Measurements from ENCODE around the gene PLCL1.

The PLCL1 gene

DNA sequence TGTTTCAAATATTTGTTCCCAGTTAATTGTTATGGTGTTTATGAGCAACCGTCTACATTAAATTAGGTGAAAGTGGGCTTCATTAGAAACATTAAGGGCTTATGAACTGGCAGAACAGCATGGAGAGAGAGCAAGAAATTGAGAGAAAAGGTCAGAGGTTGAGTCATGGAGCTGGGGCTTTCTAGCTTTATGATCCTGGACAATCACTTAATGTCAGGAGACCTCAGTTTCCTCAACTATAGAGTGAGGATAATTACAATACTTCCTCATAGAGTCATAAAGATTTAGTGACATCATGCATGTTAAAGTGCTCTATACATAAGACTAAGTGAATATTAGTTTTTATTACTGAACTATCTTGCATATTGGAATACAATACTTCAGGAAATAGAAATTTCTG, 83.9 kb downstream of the PLCL1 start:
- no peak for DNase-seq (ENCODE audit: low read depth in 3 of 3)

DNA sequence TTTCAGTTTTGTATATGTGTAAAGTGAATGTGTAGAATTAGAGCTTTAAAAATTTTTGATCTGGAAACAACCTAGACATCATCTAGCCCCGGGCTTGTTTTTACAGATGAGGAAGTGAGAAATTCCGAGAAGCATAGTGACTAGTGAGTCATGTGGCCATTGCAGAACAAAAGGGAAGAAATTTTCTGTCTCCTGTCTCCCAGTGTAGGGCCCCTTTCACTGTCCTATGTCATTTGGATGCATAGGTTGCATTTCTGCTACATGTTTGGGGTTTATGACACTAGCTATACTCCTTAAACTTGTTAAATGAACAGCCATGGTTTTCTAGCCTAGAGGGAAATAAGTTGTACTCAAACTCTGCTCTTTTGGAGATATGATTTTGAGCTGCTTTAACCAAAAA, 84.6 kb downstream of the PLCL1 start:
- peak in 1 of 3 experiments; percentile 27 for DNase-seq (ENCODE audit: low read depth in 3 of 3)

DNA sequence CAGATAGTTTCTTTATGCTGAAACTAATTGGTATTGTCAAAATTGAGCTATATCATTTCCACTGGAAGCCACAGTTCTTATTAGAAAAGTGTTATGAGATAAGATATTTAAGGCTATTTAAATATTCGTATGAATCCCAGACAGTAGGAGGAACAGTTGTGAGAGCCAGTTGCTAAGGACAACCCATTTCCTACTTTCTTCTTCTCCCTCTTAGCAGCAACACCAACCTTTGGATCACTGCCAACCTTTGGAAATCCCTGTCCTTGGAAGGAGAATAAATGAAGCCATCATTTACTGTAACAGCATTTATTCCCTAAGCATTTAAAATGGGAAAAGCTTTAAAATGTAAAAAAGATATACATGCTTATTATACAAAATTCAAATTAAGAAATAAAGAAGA, 85.8 kb downstream of the PLCL1 start:
- DNase-seq (ENCODE audit: low read depth in 3 of 3): no peak

DNA sequence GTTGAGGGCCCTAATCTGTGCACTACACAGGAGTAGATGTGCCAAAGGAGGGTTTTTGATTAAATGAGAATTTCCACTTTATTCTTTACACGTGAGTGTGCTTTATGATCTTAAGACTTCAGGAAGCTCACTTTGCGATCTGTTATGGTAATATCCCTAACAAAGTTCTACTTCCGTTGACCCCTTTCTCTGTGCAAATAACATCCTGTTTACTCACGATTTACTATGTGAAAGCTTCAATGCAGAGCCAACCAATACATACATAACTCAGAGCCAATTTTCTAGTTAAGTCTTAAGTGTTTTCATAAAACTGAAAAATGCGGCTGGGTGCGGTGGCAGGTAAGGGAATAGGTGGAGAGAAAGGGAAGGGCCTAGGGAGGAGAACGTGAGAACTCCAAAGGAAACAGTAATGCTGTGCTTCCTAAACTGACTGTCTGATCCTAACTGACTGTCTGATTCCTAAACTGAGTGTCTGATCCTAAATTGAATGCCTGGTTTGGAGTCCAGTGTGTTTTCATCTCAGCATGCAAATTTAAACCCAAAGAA, 87.6 kb downstream of the PLCL1 start:
- DNase-seq (ENCODE audit: low read depth in 3 of 3): no peak

- DNase-seq (ENCODE audit: low read depth in 3 of 3): no peak
Measured at GRCh38 chr2:197893403-197894177, 89.2 kb downstream of the PLCL1 start.

DNA sequence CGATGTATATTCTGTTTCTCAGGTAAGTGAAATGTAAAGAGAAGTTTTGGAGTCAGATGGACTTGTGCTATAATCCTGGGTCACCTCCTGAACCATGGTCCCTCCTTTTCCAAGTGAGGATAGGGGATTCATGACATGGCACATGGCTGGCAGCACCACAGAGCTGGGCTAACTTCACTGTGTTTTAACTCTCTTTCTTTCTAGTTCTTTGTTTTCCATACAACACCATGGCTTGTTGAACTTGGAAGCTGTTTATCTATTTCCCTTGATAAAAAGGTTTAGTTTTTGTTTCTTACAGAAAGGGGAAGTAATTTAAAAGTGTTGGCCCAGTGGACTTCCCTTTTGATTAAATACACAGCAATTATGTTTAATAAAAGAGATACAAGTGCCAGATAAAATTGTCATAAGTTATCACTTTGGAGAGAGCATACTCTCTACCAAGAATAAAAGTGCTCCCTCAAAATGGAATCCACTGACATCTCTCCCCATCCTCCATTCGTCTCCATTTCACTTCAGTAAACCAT, 90.4 kb downstream of the PLCL1 start:
- DNase-seq (ENCODE audit: low read depth in 3 of 3): no peak

GRCh38 chr2:197897960-197898678, 93.7 kb downstream of the PLCL1 start:
- no peak for DNase-seq (ENCODE audit: low read depth in 3 of 3)

DNA sequence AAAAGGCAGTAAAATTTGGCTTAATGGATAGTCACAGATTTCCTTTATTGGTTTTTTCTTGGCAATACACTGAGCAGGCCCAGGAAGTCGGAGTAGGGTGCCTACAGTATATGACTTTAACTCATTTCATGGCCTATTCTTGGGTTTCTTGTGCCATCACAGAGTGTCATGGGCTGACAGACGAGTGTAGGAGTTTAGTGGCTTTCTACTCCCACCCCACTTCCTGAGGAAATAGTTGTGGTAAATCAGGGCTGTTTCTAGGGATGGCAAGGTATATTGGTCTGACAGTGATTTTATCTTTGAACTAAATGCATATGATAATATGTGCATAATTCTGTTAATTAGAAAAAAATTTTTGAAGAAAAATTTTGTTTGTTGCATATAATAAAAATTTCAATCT, 100.1 kb downstream of the PLCL1 start:
- DNase-seq (ENCODE audit: low read depth in 3 of 3): peak in 1 of 3 experiments; percentile 21

- no peak for DNase-seq (ENCODE audit: low read depth in 3 of 3)
Measured at GRCh38 chr2:197908156-197908555, 103.8 kb downstream of the PLCL1 start.

- DNase-seq (ENCODE audit: low read depth in 3 of 3): no peak
Measured at GRCh38 chr2:197908990-197909776, 104.8 kb downstream of the PLCL1 start.

- no peak for DNase-seq (ENCODE audit: low read depth in 3 of 3)
Measured at GRCh38 chr2:197911667-197912066, 107.3 kb downstream of the PLCL1 start.

- no peak for DNase-seq (ENCODE audit: low read depth in 3 of 3)
Measured at GRCh38 chr2:197913084-197913483, 108.7 kb downstream of the PLCL1 start.

- no peak for DNase-seq (ENCODE audit: low read depth in 3 of 3)
Measured at GRCh38 chr2:197914778-197915177, 110.4 kb downstream of the PLCL1 start.

GRCh38 chr2:197915548-197916265, 111.3 kb downstream of the PLCL1 start:
- DNase-seq (ENCODE audit: low read depth in 3 of 3): no peak

DNA sequence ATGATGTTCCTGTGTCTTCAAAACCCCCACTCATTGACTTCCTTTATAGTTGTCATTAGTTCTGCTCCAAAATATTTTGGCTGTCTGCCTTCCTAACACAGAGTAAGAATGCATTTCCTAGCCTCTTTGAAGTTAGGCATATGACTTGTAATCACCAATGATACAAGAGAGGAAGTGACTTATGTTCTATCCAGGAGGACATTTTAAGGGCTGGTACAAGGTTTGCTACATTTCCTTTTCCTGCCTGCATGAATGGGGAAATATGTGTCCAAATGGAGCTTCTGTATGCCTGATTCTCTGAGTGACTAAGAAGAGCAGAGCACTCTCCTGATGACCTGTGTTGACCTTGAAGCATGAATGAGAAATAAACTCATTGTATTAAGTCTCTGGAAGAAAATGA, 115.1 kb downstream of the PLCL1 start:
- no peak for DNase-seq (ENCODE audit: low read depth in 3 of 3)

GRCh38 chr2:197920088-197920487, 115.7 kb downstream of the PLCL1 start:
- DNase-seq (ENCODE audit: low read depth in 3 of 3): no peak

GRCh38 chr2:197920592-197921201, 116.3 kb downstream of the PLCL1 start:
- DNase-seq (ENCODE audit: low read depth in 3 of 3): no peak

GRCh38 chr2:197924483-197924882, 120.1 kb downstream of the PLCL1 start:
- no peak for DNase-seq (ENCODE audit: low read depth in 3 of 3)

DNA sequence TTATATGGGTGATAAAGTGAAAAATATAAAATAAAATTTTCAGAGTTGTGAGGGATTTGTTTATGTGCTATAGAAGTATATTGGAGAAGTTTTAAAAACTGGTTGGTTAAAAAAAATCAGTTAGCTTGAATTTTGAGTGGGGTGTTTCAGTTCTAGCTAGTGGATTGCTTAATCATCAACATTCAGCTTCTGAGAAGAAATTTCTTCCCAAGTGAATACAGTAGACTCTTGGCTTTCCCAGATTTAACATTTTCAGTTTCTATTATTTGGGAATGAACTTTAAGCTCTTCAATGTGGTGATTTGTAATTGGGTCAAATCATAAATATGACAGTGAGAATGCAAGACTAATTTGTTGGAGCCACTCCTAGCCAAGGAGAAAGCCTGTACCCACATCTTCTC, 120.8 kb downstream of the PLCL1 start:
- no peak for DNase-seq (ENCODE audit: low read depth in 3 of 3)

DNA sequence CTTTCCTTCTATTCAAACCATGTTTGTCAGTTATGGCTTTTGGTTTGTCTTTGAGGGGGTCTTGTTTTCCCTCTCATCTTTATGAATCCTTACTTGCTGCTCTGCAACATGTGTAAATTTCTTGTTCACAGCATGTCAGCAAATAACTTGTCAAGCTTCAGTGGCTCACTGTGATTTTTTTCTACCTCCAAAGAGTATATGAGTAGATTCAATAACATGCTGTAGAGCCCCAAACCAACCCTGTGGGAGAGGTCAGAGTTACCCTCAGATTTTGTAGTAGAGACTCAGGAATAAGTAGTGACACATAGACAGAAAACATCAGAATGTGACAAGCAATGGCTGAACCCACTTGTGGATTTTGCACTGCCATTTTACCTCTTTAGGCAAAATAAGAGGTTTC, 121.6 kb downstream of the PLCL1 start:
- DNase-seq (ENCODE audit: low read depth in 3 of 3): no peak

DNA sequence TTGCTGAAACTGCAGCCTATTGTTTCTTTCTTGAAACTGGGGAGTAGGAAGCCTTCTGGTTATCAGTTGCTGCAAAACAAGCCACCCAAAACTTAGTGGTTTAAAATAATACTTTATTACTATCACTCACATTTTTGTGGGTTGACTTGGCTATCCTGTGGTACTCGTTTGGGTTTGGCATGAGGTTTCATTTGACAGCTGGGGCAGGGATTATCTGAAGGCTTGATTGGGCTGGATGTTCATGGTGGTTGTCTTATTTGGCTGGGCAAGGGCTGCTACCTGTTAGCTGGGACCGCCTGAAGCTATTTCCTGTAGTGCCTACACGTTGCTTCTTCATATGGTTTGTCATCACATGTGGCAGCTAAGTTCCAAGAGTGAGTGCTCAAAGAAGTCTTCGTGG, 122.3 kb downstream of the PLCL1 start:
- no peak for DNase-seq (ENCODE audit: low read depth in 3 of 3)
